GM23248 (cell line): ENCODE results near the gene PES1.

Experiments used
- EZH2 ChIP-seq: fragments of 200-600 bp; sonication (generic); IDR thresholded peaks from 2 replicates; pipeline ENCODE4 v1.6.1; 2018; ENCODE audit warnings: antibody characterized with exemption, mild to moderate bottlenecking; ENCODE audit not compliant: insufficient read depth, poor library complexity, severe bottlenecking
- EZH2phosphoT487 ChIP-seq: fragments of 200-600 bp; sonication (generic); IDR thresholded peaks from 2 replicates; pipeline ENCODE4 v1.6.1; 2018; ENCODE audit warnings: antibody characterized with exemption, moderate library complexity, mild to moderate bottlenecking, low read depth; ENCODE audit not compliant: insufficient read depth

DNA sequence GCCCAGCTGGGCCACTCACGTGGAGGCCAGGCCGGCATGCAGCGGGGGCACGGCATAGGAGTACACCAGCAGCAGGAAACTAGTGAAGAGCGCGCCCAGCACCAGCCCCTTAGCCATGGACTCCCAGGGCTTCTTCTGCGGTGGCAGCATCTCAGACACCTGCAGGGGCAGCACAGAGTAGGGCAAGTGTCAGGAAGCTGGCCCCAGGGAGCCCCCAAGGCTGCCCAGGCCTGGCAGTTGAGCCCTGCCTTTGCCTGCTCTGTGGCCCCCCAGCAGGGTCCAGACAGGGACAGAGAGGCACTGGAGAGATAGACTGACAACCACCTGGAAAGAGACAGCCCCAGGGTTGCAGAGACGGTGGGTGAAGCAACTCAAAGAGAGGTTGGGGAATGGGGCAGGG, 34.5 kb downstream of the PES1 start:
- TF ChIP-seq EZH2phosphoT487 (no peak), EZH2 (no peak)
